Measurements from ENCODE around the gene ZNF276.
A peak's percentile ranks its signal among the peaks of the same experiment; 100 is the strongest.
"Not testable (repeated sequence)": the region's sequence is repeated elsewhere in the genome, so short reads cannot be mapped to it uniquely, and the experiment has no call there.

The ZNF276 gene

GRCh38 chr16:89693289-89693731, 28.0 kb upstream of the ZNF276 start:
- TF ChIP-seq CTCF (IDR thresholded peaks at IDR 0.05; ENCODE audit: insufficient read depth, low read depth, low read length, missing control alignments): no peak
- no peak for DNase-seq (ENCODE audit: low read depth)
- H3K4me3 ChIP-seq (ENCODE audit: low read depth, low read length): no peak overlapping the region

GRCh38 chr16:89693931-89694783, 27.2 kb upstream of the ZNF276 start:
- no peak overlapping the region for H3K4me3 ChIP-seq (ENCODE audit: low read depth, low read length)

GRCh38 chr16:89694784-89695085, 26.6 kb upstream of the ZNF276 start:
- not testable (repeated sequence) for DNase-seq (ENCODE audit: low read depth); H3K4me3 ChIP-seq (ENCODE audit: low read depth, low read length)

More at GRCh38 chr16:89693931-89694783, 27.2 kb upstream of the ZNF276 start:
- DNase-seq (ENCODE audit: low read depth): no peak
- TF ChIP-seq CTCF (IDR thresholded peaks at IDR 0.05; ENCODE audit: insufficient read depth, low read depth, low read length, missing control alignments): no peak

- no peak for DNase-seq (ENCODE audit: low read depth)
- TF ChIP-seq CTCF (IDR thresholded peaks at IDR 0.05; ENCODE audit: insufficient read depth, low read depth, low read length, missing control alignments): no peak
Observed at GRCh38 chr16:89695086-89695874, 26.1 kb upstream of the ZNF276 start.

GRCh38 chr16:89695875-89696669, 25.3 kb upstream of the ZNF276 start:
- DNase-seq (ENCODE audit: low read depth): no peak
- H3K4me3 ChIP-seq (ENCODE audit: low read depth, low read length): no peak overlapping the region
- no peak for TF ChIP-seq CTCF (IDR thresholded peaks at IDR 0.05; ENCODE audit: insufficient read depth, low read depth, low read length, missing control alignments)

More at GRCh38 chr16:89695086-89695874, 26.1 kb upstream of the ZNF276 start:
- no peak overlapping the region for H3K4me3 ChIP-seq (ENCODE audit: low read depth, low read length)

- DNase-seq (ENCODE audit: low read depth): peak; percentile 53
- TF ChIP-seq CTCF (IDR thresholded peaks at IDR 0.05; ENCODE audit: insufficient read depth, low read depth, low read length, missing control alignments): no peak
- no peak overlapping the region for H3K4me3 ChIP-seq (ENCODE audit: low read depth, low read length)
Observed at GRCh38 chr16:89696670-89697128, 24.6 kb upstream of the ZNF276 start.
